Measurements from ENCODE around the gene TRIB2.

Gene TRIB2

GRCh38 chr2:12721566-12722446 lies 5.1 kb downstream of the TRIB2 start:
- Mint-ChIP-seq H3K4me3 (peak overlapping the region; percentile 14), H3K27ac (no peak overlapping the region), H3K36me3 (ENCODE audit: low read depth) (peaks cover 12% of the 10 kb centered on the region), H3K4me1 (ENCODE audit: low read depth) (peaks cover 75% of the 10 kb centered on the region), H3K27me3 (peaks cover 6% of the 10 kb centered on the region), H3K9me3 (no peaks in the 10 kb centered on the region)

- Mint-ChIP-seq H3K27ac (no peak overlapping the region), H3K4me3 (no peak overlapping the region), H3K9me3 (no peaks in the 10 kb centered on the region), H3K4me1 (ENCODE audit: low read depth) (peaks cover 84% of the 10 kb centered on the region), H3K27me3 (peaks cover 6% of the 10 kb centered on the region), H3K36me3 (ENCODE audit: low read depth) (peaks cover 12% of the 10 kb centered on the region)
Measured at GRCh38 chr2:12722447-12723316, 5.9 kb downstream of the TRIB2 start.

- peaks cover 12% of the 10 kb centered on the region for H3K36me3 Mint-ChIP-seq (ENCODE audit: low read depth)
- no peak overlapping the region for H3K4me3 Mint-ChIP-seq
- peaks cover 6% of the 10 kb centered on the region for H3K27me3 Mint-ChIP-seq
- H3K4me1 Mint-ChIP-seq (ENCODE audit: low read depth): peaks cover 91% of the 10 kb centered on the region
- no peak overlapping the region for H3K27ac Mint-ChIP-seq
- no peaks in the 10 kb centered on the region for H3K9me3 Mint-ChIP-seq
Measured at GRCh38 chr2:12723736-12724463, 7.2 kb downstream of the TRIB2 start.

GRCh38 chr2:12725233-12726187 lies 8.8 kb downstream of the TRIB2 start:
- Mint-ChIP-seq H3K27ac (peak overlapping the region; percentile 22), H3K4me1 (ENCODE audit: low read depth) (peaks cover 80% of the 10 kb centered on the region), H3K36me3 (ENCODE audit: low read depth) (peaks cover 12% of the 10 kb centered on the region), H3K9me3 (no peaks in the 10 kb centered on the region), H3K4me3 (no peak overlapping the region), H3K27me3 (no peaks in the 10 kb centered on the region)

GRCh38 chr2:12726271-12726670 lies 9.5 kb downstream of the TRIB2 start:
- Mint-ChIP-seq H3K36me3 (ENCODE audit: low read depth) (peaks cover 12% of the 10 kb centered on the region), H3K27ac (no peak overlapping the region), H3K27me3 (no peaks in the 10 kb centered on the region)

GRCh38 chr2:12727065-12727464 lies 10.3 kb downstream of the TRIB2 start:
- Mint-ChIP-seq H3K36me3 (ENCODE audit: low read depth) (peaks cover 12% of the 10 kb centered on the region), H3K4me1 (ENCODE audit: low read depth) (peaks cover 70% of the 10 kb centered on the region), H3K4me3 (no peak overlapping the region), H3K27ac (no peak overlapping the region), H3K9me3 (no peaks in the 10 kb centered on the region), H3K27me3 (no peaks in the 10 kb centered on the region)

More at GRCh38 chr2:12726271-12726670, 9.5 kb downstream of the TRIB2 start:
- Mint-ChIP-seq H3K4me1 (ENCODE audit: low read depth) (peaks cover 78% of the 10 kb centered on the region), H3K9me3 (no peaks in the 10 kb centered on the region), H3K4me3 (no peak overlapping the region)

GRCh38 chr2:12727641-12728040 lies 10.9 kb downstream of the TRIB2 start:
- peak overlapping the region; percentile 65 for H3K4me3 Mint-ChIP-seq
- no peak overlapping the region for H3K27ac Mint-ChIP-seq
- peaks cover 12% of the 10 kb centered on the region for H3K36me3 Mint-ChIP-seq (ENCODE audit: low read depth)
- H3K27me3 Mint-ChIP-seq: no peaks in the 10 kb centered on the region
- H3K4me1 Mint-ChIP-seq (ENCODE audit: low read depth): peaks cover 64% of the 10 kb centered on the region
- no peaks in the 10 kb centered on the region for H3K9me3 Mint-ChIP-seq

- no peaks in the 10 kb centered on the region for H3K9me3 Mint-ChIP-seq
- H3K4me3 Mint-ChIP-seq: peak overlapping the region; percentile 65
- H3K36me3 Mint-ChIP-seq (ENCODE audit: low read depth): peaks cover 12% of the 10 kb centered on the region
- peaks cover 62% of the 10 kb centered on the region for H3K4me1 Mint-ChIP-seq (ENCODE audit: low read depth)
- H3K27ac Mint-ChIP-seq: peak overlapping the region; percentile 61
- H3K27me3 Mint-ChIP-seq: no peaks in the 10 kb centered on the region
Measured at GRCh38 chr2:12728221-12728777, 11.6 kb downstream of the TRIB2 start.

- Mint-ChIP-seq H3K36me3 (ENCODE audit: low read depth) (peaks cover 4% of the 10 kb centered on the region), H3K27me3 (no peaks in the 10 kb centered on the region), H3K4me1 (ENCODE audit: low read depth) (peaks cover 51% of the 10 kb centered on the region), H3K27ac (no peak overlapping the region), H3K9me3 (no peaks in the 10 kb centered on the region), H3K4me3 (no peak overlapping the region)
Measured at GRCh38 chr2:12730265-12730664, 13.5 kb downstream of the TRIB2 start.

GRCh38 chr2:12731701-12732280 lies 15.1 kb downstream of the TRIB2 start:
- H3K4me3 Mint-ChIP-seq: no peak overlapping the region
- no peaks in the 10 kb centered on the region for H3K9me3 Mint-ChIP-seq
- H3K36me3 Mint-ChIP-seq (ENCODE audit: low read depth): peaks cover 4% of the 10 kb centered on the region
- no peak overlapping the region for H3K27ac Mint-ChIP-seq
- peaks cover 46% of the 10 kb centered on the region for H3K4me1 Mint-ChIP-seq (ENCODE audit: low read depth)
- H3K27me3 Mint-ChIP-seq: no peaks in the 10 kb centered on the region

- peaks cover 42% of the 10 kb centered on the region for H3K4me1 Mint-ChIP-seq (ENCODE audit: low read depth)
- H3K27me3 Mint-ChIP-seq: no peaks in the 10 kb centered on the region
- H3K9me3 Mint-ChIP-seq: no peaks in the 10 kb centered on the region
- no peak overlapping the region for H3K4me3 Mint-ChIP-seq
- peaks cover 4% of the 10 kb centered on the region for H3K36me3 Mint-ChIP-seq (ENCODE audit: low read depth)
- H3K27ac Mint-ChIP-seq: no peak overlapping the region
Measured at GRCh38 chr2:12732651-12733050, 15.9 kb downstream of the TRIB2 start.

- Mint-ChIP-seq H3K27me3 (no peaks in the 10 kb centered on the region), H3K36me3 (ENCODE audit: low read depth) (peaks cover 10% of the 10 kb centered on the region), H3K4me3 (no peak overlapping the region), H3K4me1 (ENCODE audit: low read depth) (peaks cover 34% of the 10 kb centered on the region), H3K27ac (no peak overlapping the region), H3K9me3 (no peaks in the 10 kb centered on the region)
Measured at GRCh38 chr2:12733846-12734245, 17.1 kb downstream of the TRIB2 start.

- Mint-ChIP-seq H3K4me1 (ENCODE audit: low read depth) (peaks cover 28% of the 10 kb centered on the region), H3K27ac (peak overlapping the region; percentile 55), H3K36me3 (ENCODE audit: low read depth) (peaks cover 14% of the 10 kb centered on the region)
Measured at GRCh38 chr2:12734914-12735654, 18.3 kb downstream of the TRIB2 start.

More at GRCh38 chr2:12734914-12735654, 18.3 kb downstream of the TRIB2 start:
- Mint-ChIP-seq H3K27me3 (no peaks in the 10 kb centered on the region), H3K4me3 (no peak overlapping the region), H3K9me3 (no peaks in the 10 kb centered on the region)

Data from stimulated activated naive CD8-positive, alpha-beta T cell treated with anti-CD3 and anti-CD28 coated beads, Interleukin-15, Interleukin-2, amounts not matched to agents 100 ng/mL and 50 ng/mL, for 24 hours (primary cell).